Cerebellar nuclear complex (tissue), 1 donor: Measurements from ENCODE around the gene LMX1A.

Experiments
- DNase-seq, 2 experiments: peaks; one replicate each; lab custom pipeline; 2025; lab: John Stamatoyannopoulos, UW

Gene LMX1A

GRCh38 chr1:165265196-165265838, 91.2 kb downstream of the LMX1A start:
- no peak for DNase-seq

GRCh38 chr1:165259706-165260428, 96.6 kb downstream of the LMX1A start:
- no peak for DNase-seq

GRCh38 chr1:165259236-165259635, 97.3 kb downstream of the LMX1A start:
- DNase-seq, result no peak

- DNase-seq, result no peak
These were observed 98.5 kb downstream of the LMX1A start for GRCh38 chr1:165257969-165258459.

- no peak for DNase-seq
These were observed 101.5 kb downstream of the LMX1A start for GRCh38 chr1:165254896-165255625.

- no peak for DNase-seq
These were observed 102.1 kb downstream of the LMX1A start for GRCh38 chr1:165254376-165254775.

- DNase-seq, result no peak
These were observed 102.7 kb downstream of the LMX1A start for GRCh38 chr1:165253818-165254254.

- no peak for DNase-seq
These were observed 107.4 kb downstream of the LMX1A start for GRCh38 chr1:165248969-165249571.

- no peak for DNase-seq
These were observed 114.6 kb downstream of the LMX1A start for GRCh38 chr1:165241952-165242351.

GRCh38 chr1:165241321-165241720, 115.2 kb downstream of the LMX1A start:
- no peak for DNase-seq

GRCh38 chr1:165240492-165240891, 116.0 kb downstream of the LMX1A start:
- no peak for DNase-seq

- no peak for DNase-seq
These were observed 116.6 kb downstream of the LMX1A start for GRCh38 chr1:165239873-165240272.

GRCh38 chr1:165235777-165236291, 120.7 kb downstream of the LMX1A start:
- DNase-seq, result no peak

- no peak for DNase-seq
These were observed 121.2 kb downstream of the LMX1A start for GRCh38 chr1:165235155-165235776.

GRCh38 chr1:165234149-165234548, 122.4 kb downstream of the LMX1A start:
- no peak for DNase-seq

GRCh38 chr1:165228676-165229075, 127.8 kb downstream of the LMX1A start:
- no peak for DNase-seq

GRCh38 chr1:165228111-165228655, 128.3 kb downstream of the LMX1A start:
- DNase-seq, result no peak

GRCh38 chr1:165226326-165226725, 130.2 kb downstream of the LMX1A start:
- no peak for DNase-seq

GRCh38 chr1:165225650-165226049, 130.9 kb downstream of the LMX1A start:
- no peak for DNase-seq

- DNase-seq, result no peak
These were observed 131.5 kb downstream of the LMX1A start for GRCh38 chr1:165225062-165225461.

GRCh38 chr1:165224504-165224903, 132.0 kb downstream of the LMX1A start:
- no peak for DNase-seq
